ENCODE measurements around the gene DYNC1H1. TPM values are rescaled to one million over a fixed set of nuclear protein-coding genes. Genes with fewer than 3 reads are reported as not detected.

Gene DYNC1H1
- total and polyA plus RNA-seq, 2 of the 13 experiments (the other 11 are each of a cell fraction or from before 2014, with no cell fraction given): 74.4 to 239 TPM

- TF ChIP-seq ZNF256 (CRISPR knock-in tag; conservative IDR thresholded peaks at IDR 0.05) (0 out of 2 replicates have a peak, but pooled peaks have one; percentile 18), HMGXB4 (CRISPR knock-in tag; IDR thresholded peaks at IDR 0.05; ENCODE audit: borderline replicate concordance in 1 of 2, low read depth in 1 of 2) (peak in 1 of 2 experiments; percentile 74; a peak in 2 of 4 replicates), FUBP1 (CRISPR knock-in tag; IDR thresholded peaks at IDR 0.05; ENCODE audit: borderline replicate concordance) (no peak), ZNF343 (CRISPR knock-in tag; IDR thresholded peaks at IDR 0.05) (no peak), SOX13 (IDR thresholded peaks at IDR 0.05) (no peak), SOX13 (CRISPR knock-in tag; conservative IDR thresholded peaks at IDR 0.05 in 1 of 2, IDR thresholded peaks at IDR 0.05 in 1 of 2) (no peak; a peak in 1 of 4 replicates), ZNF550 (CRISPR knock-in tag; IDR thresholded peaks at IDR 0.05; ENCODE audit: borderline replicate concordance) (no peak), IKZF4 (CRISPR knock-in tag; IDR thresholded peaks at IDR 0.05; ENCODE audit: borderline replicate concordance, low read depth, not compliant biosample characterization) (peak; percentile 97), ZFY (CRISPR knock-in tag; IDR thresholded peaks at IDR 0.05) (peak; percentile 87), SMYD3 (CRISPR knock-in tag; IDR thresholded peaks at IDR 0.05) (peak; percentile 27; the same call in 1 of the 2 replicates), ZNF546 (CRISPR knock-in tag; conservative IDR thresholded peaks at IDR 0.05) (no peak), HCFC1 (IDR thresholded peaks at IDR 0.05; ENCODE audit: low read depth, low read length) (peak; percentile 86), HMGA1 (CRISPR knock-in tag; conservative IDR thresholded peaks at IDR 0.05) (no peak), ZNF431 (CRISPR knock-in tag; IDR thresholded peaks at IDR 0.05; ENCODE audit: borderline replicate concordance, low read depth) (0 out of 2 replicates have a peak, but pooled peaks have one; percentile 39), SUZ12 (IDR thresholded peaks at IDR 0.05; ENCODE audit: low read depth, low read length) (peak; percentile 48; the same call in 1 of the 2 replicates)
- TF ChIP-seq, protein P1, sequence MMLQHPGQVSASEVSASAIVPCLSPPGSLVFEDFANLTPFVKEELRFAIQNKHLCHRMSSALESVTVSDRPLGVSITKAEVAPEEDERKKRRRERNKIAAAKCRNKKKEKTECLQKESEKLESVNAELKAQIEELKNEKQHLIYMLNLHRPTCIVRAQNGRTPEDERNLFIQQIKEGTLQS (CRISPR knock-in tag; IDR thresholded peaks at IDR 0.05): peak; percentile 9
- TF ChIP-seq, protein P2, sequence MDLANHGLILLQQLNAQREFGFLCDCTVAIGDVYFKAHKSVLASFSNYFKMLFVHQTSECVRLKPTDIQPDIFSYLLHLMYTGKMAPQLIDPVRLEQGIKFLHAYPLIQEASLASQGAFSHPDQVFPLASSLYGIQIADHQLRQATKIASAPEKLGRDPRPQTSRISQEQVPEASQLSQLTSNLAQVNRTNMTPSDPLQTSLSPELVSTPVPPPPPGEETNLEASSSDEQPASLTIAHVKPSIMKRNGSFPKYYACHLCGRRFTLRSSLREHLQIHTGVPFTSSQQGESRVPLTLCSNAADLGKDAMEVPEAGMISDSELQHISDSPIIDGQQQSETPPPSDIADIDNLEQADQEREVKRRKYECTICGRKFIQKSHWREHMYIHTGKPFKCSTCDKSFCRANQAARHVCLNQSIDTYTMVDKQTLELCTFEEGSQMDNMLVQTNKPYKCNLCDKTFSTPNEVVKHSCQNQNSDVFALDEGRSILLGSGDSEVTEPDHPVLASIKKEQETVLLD (CRISPR knock-in tag; IDR thresholded peaks at IDR 0.05; ENCODE audit: low read depth): 0 out of 2 replicates have a peak, but pooled peaks have one; percentile 60
- TF ChIP-seq, protein P3, sequence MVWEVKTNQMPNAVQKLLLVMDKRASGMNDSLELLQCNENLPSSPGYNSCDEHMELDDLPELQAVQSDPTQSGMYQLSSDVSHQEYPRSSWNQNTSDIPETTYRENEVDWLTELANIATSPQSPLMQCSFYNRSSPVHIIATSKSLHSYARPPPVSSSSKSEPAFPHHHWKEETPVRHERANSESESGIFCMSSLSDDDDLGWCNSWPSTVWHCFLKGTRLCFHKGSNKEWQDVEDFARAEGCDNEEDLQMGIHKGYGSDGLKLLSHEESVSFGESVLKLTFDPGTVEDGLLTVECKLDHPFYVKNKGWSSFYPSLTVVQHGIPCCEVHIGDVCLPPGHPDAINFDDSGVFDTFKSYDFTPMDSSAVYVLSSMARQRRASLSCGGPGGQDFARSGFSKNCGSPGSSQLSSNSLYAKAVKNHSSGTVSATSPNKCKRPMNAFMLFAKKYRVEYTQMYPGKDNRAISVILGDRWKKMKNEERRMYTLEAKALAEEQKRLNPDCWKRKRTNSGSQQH (CRISPR knock-in tag; IDR thresholded peaks at IDR 0.05; ENCODE audit: low read depth): peak; percentile 74
- TF ChIP-seq, protein P4, sequence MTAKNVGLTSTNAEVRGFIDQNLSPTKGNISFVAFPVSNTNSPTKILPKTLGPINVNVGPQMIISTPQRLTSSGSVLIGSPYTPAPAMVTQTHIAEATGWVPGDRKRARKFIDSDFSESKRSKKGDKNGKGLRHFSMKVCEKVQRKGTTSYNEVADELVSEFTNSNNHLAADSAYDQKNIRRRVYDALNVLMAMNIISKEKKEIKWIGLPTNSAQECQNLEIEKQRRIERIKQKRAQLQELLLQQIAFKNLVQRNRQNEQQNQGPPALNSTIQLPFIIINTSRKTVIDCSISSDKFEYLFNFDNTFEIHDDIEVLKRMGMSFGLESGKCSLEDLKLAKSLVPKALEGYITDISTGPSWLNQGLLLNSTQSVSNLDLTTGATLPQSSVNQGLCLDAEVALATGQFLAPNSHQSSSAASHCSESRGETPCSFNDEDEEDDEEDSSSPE (CRISPR knock-in tag; IDR thresholded peaks at IDR 0.05): 0 out of 2 replicates have a peak, but pooled peaks have one; percentile 25
Measured at GRCh38 chr14:101964297-101965180, at the start of gene DYNC1H1 (continued).
